ENCODE measurements around the gene GGNBP2.

GRCh38 chr17:36540696-36541095, 4.0 kb upstream of the GGNBP2 start:
- no peak for TF ChIP-seq CTCF (IDR thresholded peaks at IDR 0.05)
- no peak for TF ChIP-seq POLR2A (IDR thresholded peaks at IDR 0.05)
